ENCODE data around the gene NCK2.

DNA sequence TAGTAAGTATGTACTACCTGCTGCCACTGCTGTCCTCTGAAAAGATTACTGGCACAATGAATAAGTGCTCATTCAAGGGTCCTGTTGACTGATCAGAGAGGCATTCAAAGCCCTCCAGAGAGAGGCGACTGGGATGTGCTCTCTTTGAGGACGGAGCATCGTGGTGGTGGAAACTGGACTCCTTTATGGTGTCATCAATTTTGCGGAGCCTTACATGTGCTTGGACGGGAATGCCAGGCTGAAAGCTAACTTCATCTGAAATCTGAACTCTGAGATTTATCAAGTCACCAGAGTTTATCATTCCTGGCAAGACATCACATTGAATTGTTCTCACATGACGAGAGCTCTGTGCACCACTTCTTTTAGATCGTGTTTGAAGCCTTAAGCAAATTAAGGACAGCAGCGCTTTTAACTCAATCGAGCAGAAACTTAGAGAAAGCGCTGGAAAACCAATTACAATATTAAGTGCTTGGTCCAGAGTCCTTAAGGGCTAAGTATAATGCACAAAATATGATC lies 138.3 kb downstream of the NCK2 start:
- no peak for TF ChIP-seq POLR2A (IDR thresholded peaks at IDR 0.05)
- TF ChIP-seq, protein P1, sequence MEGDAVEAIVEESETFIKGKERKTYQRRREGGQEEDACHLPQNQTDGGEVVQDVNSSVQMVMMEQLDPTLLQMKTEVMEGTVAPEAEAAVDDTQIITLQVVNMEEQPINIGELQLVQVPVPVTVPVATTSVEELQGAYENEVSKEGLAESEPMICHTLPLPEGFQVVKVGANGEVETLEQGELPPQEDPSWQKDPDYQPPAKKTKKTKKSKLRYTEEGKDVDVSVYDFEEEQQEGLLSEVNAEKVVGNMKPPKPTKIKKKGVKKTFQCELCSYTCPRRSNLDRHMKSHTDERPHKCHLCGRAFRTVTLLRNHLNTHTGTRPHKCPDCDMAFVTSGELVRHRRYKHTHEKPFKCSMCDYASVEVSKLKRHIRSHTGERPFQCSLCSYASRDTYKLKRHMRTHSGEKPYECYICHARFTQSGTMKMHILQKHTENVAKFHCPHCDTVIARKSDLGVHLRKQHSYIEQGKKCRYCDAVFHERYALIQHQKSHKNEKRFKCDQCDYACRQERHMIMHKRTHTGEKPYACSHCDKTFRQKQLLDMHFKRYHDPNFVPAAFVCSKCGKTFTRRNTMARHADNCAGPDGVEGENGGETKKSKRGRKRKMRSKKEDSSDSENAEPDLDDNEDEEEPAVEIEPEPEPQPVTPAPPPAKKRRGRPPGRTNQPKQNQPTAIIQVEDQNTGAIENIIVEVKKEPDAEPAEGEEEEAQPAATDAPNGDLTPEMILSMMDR (IDR thresholded peaks at IDR 0.05), result no peak

Measured in esophagus squamous epithelium (tissue), 4 donors.